Lung microvascular endothelial cell (primary cell): ENCODE results near the gene RASGRF2. TPM values are rescaled to one million over a fixed set of nuclear protein-coding genes. Genes with fewer than 3 reads are reported as not detected.
"Not testable (repeated sequence)": the region's sequence is repeated elsewhere in the genome, so short reads cannot be mapped to it uniquely, and the experiment has no call there.

Source experiments
- DNase-seq, 2 donors: peaks; one replicate each; pipeline versions ENCODE4 v3.0.0 to v3.0.0-alpha.2; 2010; ENCODE audit warnings: low read depth in 2 of 2
- total RNA-seq: library from RNA; depleted of rRNA; stranded (reverse); fragments of >200 nt; gene quantifications from 2 replicates; pipeline ENCODE4 v1.2.1, GENCODE V29; 2014

RASGRF2 gene
- total RNA-seq, 1 donor from 2014 or later = 20.6 TPM

- DNase-seq = peak; percentile 12 to 75
These were observed 308.5 kb downstream of the RASGRF2 start for GRCh38 chr5:81268521-81269196.

GRCh38 chr5:81269751-81270393 is 309.7 kb downstream of the RASGRF2 start:
- no peak for DNase-seq

- DNase-seq = not testable (repeated sequence)
These were observed 310.3 kb downstream of the RASGRF2 start for GRCh38 chr5:81270394-81271027.
